GM12872 (cell line): ENCODE results near the gene DNAH8.

Source experiments
- TF ChIP-seq, protein P1 (sequence below): IDR thresholded peaks from 3 replicates; pipeline ENCODE4 v1.5.1; 2011; ENCODE audit warnings: low read depth, mild to moderate bottlenecking, low read length, moderate library complexity; ENCODE audit not compliant: insufficient read depth

DNAH8 gene

DNA sequence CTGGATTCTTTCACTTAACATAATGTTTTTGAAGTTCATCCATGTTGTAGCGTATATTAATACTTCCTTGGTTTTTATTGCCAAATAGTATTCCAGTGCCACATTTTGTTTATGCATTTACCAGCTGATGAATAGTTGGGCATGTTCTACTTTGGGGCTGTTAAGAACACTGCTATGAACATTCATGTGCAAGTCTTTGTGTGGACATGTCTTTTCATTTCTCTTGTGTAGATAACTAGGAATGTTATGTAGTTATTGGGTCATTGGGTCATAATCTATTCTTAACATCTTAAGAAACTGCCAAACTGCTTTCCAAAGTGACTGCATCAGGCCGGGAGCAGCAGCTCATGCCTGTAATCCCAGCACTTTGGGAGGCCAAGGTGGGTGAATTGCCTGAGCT lies 289.7 kb downstream of the DNAH8 start:
- TF ChIP-seq, protein P1, sequence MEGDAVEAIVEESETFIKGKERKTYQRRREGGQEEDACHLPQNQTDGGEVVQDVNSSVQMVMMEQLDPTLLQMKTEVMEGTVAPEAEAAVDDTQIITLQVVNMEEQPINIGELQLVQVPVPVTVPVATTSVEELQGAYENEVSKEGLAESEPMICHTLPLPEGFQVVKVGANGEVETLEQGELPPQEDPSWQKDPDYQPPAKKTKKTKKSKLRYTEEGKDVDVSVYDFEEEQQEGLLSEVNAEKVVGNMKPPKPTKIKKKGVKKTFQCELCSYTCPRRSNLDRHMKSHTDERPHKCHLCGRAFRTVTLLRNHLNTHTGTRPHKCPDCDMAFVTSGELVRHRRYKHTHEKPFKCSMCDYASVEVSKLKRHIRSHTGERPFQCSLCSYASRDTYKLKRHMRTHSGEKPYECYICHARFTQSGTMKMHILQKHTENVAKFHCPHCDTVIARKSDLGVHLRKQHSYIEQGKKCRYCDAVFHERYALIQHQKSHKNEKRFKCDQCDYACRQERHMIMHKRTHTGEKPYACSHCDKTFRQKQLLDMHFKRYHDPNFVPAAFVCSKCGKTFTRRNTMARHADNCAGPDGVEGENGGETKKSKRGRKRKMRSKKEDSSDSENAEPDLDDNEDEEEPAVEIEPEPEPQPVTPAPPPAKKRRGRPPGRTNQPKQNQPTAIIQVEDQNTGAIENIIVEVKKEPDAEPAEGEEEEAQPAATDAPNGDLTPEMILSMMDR: no peak

DNA sequence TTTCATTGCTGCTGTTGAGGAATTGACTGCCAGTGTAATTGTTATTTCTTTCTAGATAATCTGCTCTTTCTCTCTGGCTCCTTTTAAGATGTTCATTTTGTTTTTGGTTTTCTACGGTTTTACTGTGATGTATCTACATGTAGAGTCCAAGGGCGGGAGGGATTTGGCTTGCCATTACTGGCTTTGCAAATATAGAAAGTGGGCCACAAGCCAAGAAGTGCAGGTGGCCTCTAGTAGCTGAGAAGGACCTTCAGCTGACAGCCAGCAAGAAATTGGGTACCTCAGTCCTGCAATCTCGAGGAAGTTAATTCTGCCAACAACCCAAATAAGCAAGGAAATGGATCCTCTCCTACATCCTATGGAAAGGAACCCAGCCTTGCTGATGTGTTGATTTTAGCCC lies 290.7 kb downstream of the DNAH8 start:
- TF ChIP-seq, protein P1: no peak

DNA sequence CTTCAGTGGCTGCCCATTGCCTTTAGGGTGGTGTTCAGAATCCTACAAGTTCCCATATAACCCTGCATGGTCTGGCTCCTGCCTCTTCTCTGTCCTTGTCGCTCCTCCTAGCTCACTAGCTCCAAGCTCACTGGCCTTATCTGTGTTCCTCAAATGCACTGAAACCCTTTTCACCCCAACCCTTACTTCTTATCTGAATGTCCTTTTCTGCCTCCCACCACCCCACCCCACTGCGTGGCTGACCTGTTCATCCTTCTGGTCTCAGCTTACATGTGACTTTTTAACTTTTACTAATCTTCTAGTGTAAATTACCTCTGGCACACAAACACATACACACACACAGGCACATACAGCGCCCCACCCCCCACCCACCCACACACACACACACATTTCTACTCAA lies 292.5 kb downstream of the DNAH8 start:
- TF ChIP-seq, protein P1: no peak

DNA sequence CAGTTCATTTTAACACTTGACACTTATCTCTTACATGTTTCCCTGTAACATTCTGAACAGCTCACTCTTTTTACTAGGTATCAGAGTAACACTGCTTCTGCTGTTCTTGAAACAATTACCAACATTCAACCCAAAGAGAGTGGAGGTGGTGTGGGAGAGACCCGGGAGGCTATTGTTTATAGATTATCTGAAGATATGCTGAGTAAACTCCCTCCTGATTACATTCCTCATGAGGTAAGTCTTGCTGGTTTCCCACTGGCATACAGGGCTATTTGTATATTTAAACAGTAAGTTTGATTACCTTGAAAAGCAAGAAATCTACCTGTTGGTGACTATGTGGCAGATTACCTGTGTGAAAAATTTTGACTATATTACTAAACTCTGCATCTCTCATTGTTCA lies 293.6 kb downstream of the DNAH8 start:
- TF ChIP-seq, protein P1: no peak

DNA sequence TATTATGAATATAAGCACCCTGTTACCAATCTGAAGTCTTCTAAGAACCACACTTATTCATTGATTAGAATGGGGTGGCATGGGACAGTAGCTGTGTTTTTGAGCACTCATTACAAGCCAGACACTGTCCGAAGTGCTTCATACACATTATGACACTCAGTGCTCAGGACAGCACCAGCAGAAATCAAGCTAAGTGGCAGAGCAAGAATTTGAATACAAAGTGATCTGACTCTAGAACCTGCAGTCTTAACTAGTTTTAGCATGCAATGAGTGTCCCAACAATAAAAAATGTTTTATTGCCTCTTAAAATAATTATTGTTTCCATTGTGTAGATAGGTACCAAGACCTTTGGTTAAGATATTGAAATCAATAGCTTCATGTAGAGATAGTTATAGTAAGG lies 294.4 kb downstream of the DNAH8 start:
- TF ChIP-seq, protein P1: no peak

DNA sequence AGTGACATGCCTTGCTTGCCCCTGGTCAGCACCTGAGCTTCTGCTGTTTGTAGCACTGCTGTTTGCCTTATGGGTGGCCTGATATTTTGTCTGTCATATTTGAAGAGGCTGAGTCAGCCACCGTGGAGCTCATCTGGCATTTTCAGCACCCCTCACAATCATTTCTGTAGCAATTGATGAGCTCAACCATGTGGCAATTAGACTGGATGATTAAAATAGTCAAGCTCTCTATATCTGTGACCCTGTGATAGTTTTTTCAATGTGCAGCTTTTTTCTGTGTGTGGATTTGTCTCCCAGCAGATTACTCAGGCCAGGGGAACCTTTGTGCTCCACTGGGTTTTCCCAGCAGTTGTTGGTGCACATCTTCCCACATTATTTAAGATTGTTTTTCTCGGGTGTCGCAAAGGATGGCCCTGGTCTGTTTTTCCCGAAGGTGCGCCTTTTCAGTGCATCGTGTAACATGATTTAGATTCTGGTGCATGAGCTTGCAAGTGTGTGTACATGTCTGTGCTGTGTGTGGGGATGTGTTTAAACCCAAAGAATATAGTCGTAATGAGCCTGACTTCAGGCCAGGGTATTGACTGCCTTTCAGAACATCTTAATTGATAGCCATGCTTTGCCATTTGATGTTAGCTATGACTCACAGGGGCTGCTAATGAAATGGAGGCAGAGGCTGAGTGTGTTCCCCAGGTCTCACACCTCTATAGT lies 301.9 kb downstream of the DNAH8 start:
- TF ChIP-seq, protein P1: no peak

DNA sequence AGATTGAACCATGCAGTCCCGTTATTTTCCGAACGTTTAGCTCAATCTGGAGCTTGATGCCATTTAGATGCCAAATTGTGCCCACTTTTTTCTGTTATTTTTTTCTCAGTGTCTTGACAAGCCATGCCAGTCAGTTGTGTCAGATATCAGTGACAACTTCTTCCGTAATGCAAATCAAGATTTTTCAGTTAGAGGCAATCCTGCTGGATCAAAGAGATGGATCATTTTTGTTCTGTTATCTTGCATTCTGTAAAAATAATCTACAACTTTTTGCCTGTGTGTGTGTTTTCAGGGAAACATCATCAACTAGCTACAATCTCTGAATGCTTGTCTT lies 302.4 kb downstream of the DNAH8 start:
- TF ChIP-seq, protein P1: no peak
